ENCODE results near the gene OSER1.

Gene OSER1

DNA sequence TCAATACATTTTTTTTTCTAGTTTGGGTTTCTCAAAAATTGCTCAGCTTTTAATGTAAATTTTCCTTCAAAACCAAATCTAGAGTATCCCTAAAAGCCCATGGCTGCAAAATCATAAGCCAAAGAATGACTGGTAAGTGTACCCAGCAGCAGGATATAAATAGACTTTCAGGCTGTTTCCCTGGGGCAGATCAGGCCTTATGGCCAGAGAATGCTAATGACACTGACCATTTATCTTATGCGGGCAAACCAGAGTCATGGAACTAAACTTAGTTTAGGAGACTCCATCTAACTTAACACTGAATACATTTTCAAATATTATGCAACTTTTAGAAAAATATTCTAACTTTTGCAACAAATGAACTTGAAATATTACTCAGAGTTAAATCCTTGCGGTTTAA, 7.4 kb downstream of the OSER1 start:
- CTCF ChIA-PET, result interaction anchor here (0.7 to 1.8 kb wide), 3 partner anchors 13 to 91 kb away, joined by 3 to 16 read pairs (median 4); no protein-coding TSS in a partner anchor
- Histone ChIP-seq H3K36me3 (ENCODE audit: control insufficient read depth in 2 of 2, insufficient read depth in 1 of 2, low read length in 2 of 2) (peaks cover 33 to 72% of the 10 kb centered on the region in 2 experiments), H3K4me3 (ENCODE audit: low read depth, low read length) (no peak overlapping the region), H3K27ac (ENCODE audit: extremely low read depth, low read depth, low read length) (no peak overlapping the region), H3K4me1 (ENCODE audit: control insufficient read depth, insufficient read depth, low read length) (peaks cover 17% of the 10 kb centered on the region), H3K9me3 (ENCODE audit: control insufficient read depth, insufficient read depth, low read depth, low read length) (no peaks in the 10 kb centered on the region)
- no peak for TF ChIP-seq TRIM28 (IDR thresholded peaks at IDR 0.05; ENCODE audit: borderline replicate concordance, low read length)
- TF ChIP-seq ZNF670 (tag by site-specific recombination; IDR thresholded peaks at IDR 0.05; ENCODE audit: low read depth), result no peak
- TF ChIP-seq, protein P1, sequence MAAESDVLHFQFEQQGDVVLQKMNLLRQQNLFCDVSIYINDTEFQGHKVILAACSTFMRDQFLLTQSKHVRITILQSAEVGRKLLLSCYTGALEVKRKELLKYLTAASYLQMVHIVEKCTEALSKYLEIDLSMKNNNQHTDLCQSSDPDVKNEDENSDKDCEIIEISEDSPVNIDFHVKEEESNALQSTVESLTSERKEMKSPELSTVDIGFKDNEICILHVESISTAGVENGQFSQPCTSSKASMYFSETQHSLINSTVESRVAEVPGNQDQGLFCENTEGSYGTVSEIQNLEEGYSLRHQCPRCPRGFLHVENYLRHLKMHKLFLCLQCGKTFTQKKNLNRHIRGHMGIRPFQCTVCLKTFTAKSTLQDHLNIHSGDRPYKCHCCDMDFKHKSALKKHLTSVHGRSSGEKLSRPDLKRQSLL (tag by site-specific recombination; IDR thresholded peaks at IDR 0.05), result no peak
- POLR2A ChIA-PET, result no interaction called here

DNA sequence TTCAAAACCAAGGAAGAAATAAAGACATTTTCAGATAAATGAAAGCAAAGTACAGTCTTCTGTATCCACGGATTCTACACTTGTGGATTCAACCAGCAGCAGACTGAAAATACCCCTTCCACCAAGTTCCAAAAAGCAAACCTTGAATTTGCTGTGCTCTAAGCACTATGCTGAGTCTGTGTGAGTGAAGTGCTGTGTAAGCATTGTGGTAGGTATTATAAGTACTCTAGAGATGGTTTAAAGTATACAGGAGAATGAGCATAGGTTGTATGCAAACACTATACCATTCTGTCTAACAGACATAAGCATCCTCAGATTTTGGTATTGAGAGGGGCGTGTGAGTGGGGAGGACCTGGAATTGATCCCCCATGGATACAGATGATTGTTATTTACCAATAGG, 9.6 kb downstream of the OSER1 start:
- CTCF ChIA-PET, result no interaction called here
- POLR2A ChIA-PET, result no interaction called here
- no peaks in the 10 kb centered on the region for H3K4me1 ChIP-seq (ENCODE audit: control insufficient read depth, insufficient read depth, low read length)
- H3K27ac ChIP-seq (ENCODE audit: extremely low read depth, low read depth, low read length), result no peak overlapping the region
- H3K36me3 ChIP-seq (ENCODE audit: control insufficient read depth in 2 of 2, insufficient read depth in 1 of 2, low read length in 2 of 2), result peaks cover 28 to 88% of the 10 kb centered on the region in 2 experiments
- H3K9me3 ChIP-seq (ENCODE audit: control insufficient read depth, insufficient read depth, low read depth, low read length), result no peaks in the 10 kb centered on the region
- H3K4me3 ChIP-seq (ENCODE audit: low read depth, low read length), result no peak overlapping the region
- TF ChIP-seq KLF16 (tag by site-specific recombination; IDR thresholded peaks at IDR 0.05) (no peak), ZNF768 (tag by site-specific recombination; IDR thresholded peaks at IDR 0.05) (no peak), ZNF211 (tag by site-specific recombination; IDR thresholded peaks at IDR 0.05; ENCODE audit: low read depth) (no peak), ZNF561 (tag by site-specific recombination; IDR thresholded peaks at IDR 0.05; ENCODE audit: borderline replicate concordance) (no peak), ZNF341 (tag by site-specific recombination; IDR thresholded peaks at IDR 0.05; ENCODE audit: low read depth) (no peak)

DNA sequence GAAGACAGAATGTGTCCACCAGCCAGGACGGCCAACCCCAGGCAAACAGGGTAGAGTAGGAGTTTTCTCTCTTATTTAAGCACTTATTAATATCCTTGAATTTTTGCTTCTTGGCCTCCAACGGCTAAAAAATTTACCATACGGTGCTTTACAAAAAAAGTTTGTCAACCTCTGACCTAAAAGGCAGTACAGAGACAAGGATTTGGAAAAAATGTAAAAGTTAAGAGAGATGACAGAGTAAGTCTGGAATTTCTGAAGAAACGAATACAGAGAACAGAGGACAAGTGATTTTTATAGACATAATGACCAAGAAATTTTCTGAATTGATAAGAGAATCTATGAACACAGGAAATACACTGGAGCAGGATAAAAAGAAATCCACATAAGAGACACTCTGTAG, 10.2 kb downstream of the OSER1 start:
- no peak for TF ChIP-seq ZNF639 (tag by site-specific recombination; IDR thresholded peaks at IDR 0.05)
- no peak for TF ChIP-seq GLI4 (tag by site-specific recombination; IDR thresholded peaks at IDR 0.05)
- no peak for TF ChIP-seq ZBTB20 (tag by site-specific recombination; IDR thresholded peaks at IDR 0.05)
- TF ChIP-seq ZNF214 (tag by site-specific recombination; IDR thresholded peaks at IDR 0.05; ENCODE audit: borderline replicate concordance), result no peak
- TF ChIP-seq, protein P2, sequence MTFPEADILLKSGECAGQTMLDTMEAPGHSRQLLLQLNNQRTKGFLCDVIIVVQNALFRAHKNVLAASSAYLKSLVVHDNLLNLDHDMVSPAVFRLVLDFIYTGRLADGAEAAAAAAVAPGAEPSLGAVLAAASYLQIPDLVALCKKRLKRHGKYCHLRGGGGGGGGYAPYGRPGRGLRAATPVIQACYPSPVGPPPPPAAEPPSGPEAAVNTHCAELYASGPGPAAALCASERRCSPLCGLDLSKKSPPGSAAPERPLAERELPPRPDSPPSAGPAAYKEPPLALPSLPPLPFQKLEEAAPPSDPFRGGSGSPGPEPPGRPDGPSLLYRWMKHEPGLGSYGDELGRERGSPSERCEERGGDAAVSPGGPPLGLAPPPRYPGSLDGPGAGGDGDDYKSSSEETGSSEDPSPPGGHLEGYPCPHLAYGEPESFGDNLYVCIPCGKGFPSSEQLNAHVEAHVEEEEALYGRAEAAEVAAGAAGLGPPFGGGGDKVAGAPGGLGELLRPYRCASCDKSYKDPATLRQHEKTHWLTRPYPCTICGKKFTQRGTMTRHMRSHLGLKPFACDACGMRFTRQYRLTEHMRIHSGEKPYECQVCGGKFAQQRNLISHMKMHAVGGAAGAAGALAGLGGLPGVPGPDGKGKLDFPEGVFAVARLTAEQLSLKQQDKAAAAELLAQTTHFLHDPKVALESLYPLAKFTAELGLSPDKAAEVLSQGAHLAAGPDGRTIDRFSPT (tag by site-specific recombination; IDR thresholded peaks at IDR 0.05), result no peak
- no peak for TF ChIP-seq ZBTB26 (tag by site-specific recombination; optimal IDR thresholded peaks at IDR 0.05)
- TF ChIP-seq SETDB1 (IDR thresholded peaks at IDR 0.05; ENCODE audit: insufficient read length, low read length), result no peak
- TF ChIP-seq ZNF335 (tag by site-specific recombination; conservative IDR thresholded peaks at IDR 0.05), result no peak
- TF ChIP-seq ZNF843 (tag by site-specific recombination; IDR thresholded peaks at IDR 0.05), result no peak
- peaks cover 22 to 87% of the 10 kb centered on the region in 2 experiments for H3K36me3 ChIP-seq (ENCODE audit: control insufficient read depth in 2 of 2, insufficient read depth in 1 of 2, low read length in 2 of 2)
- CTCF ChIA-PET, result interaction anchor here (0.6 kb wide), 1 partner anchor 131 kb away, joined by 3 read pairs; no protein-coding TSS in a partner anchor
- no peaks in the 10 kb centered on the region for H3K4me1 ChIP-seq (ENCODE audit: control insufficient read depth, insufficient read depth, low read length)
- H3K4me3 ChIP-seq (ENCODE audit: low read depth, low read length), result no peak overlapping the region
- no peaks in the 10 kb centered on the region for H3K9me3 ChIP-seq (ENCODE audit: control insufficient read depth, insufficient read depth, low read depth, low read length)
- POLR2A ChIA-PET, result no interaction called here
- H3K27ac ChIP-seq (ENCODE audit: extremely low read depth, low read depth, low read length), result no peak overlapping the region

Measured in HEK293 (cell line).